Forelimb muscle (tissue), 1 donor: ENCODE data around the gene DDIAS. TPM values are rescaled to one million over a fixed set of nuclear protein-coding genes. Genes with fewer than 3 reads are reported as not detected.
"Not testable (repeated sequence)": the region's sequence is repeated elsewhere in the genome, so short reads cannot be mapped to it uniquely, and the experiment has no call there.

ENCODE experiments used
- DNase-seq: peaks from one replicate; pipeline ENCODE4 v3.0.0-alpha.2; 2013; ENCODE audit warnings: low read depth
- polyA plus RNA-seq: library from polyadenylated mRNA; unstranded; fragments of 120-200 nt; gene quantifications from one replicate; pipeline ENCODE4 v1.2.1, GENCODE V29; 2013; ENCODE audit not compliant: insufficient read length

The DDIAS gene
- polyA plus RNA-seq, 1 donor: 2.0 TPM

GRCh38 chr11:82922396-82923173, 21.0 kb downstream of the DDIAS start:
- not testable (repeated sequence) for DNase-seq

- no peak for DNase-seq
Measured at GRCh38 chr11:82924522-82925224, 23.1 kb downstream of the DDIAS start.

GRCh38 chr11:82927264-82927880, 25.8 kb downstream of the DDIAS start:
- peak; percentile 16 for DNase-seq

GRCh38 chr11:82929121-82929520, 27.6 kb downstream of the DDIAS start:
- no peak for DNase-seq

- DNase-seq: no peak
Measured at GRCh38 chr11:82930229-82930628, 28.7 kb downstream of the DDIAS start.

GRCh38 chr11:82930734-82931133, 29.2 kb downstream of the DDIAS start:
- no peak for DNase-seq

GRCh38 chr11:82932564-82932963, 31.0 kb downstream of the DDIAS start:
- no peak for DNase-seq

GRCh38 chr11:82936261-82936660, 34.7 kb downstream of the DDIAS start:
- no peak for DNase-seq

- no peak for DNase-seq
Measured at GRCh38 chr11:82937554-82937953, 36.0 kb downstream of the DDIAS start.

GRCh38 chr11:82939456-82939855, 37.9 kb downstream of the DDIAS start:
- DNase-seq: no peak

GRCh38 chr11:82942376-82942775, 40.8 kb downstream of the DDIAS start:
- no peak for DNase-seq

- DNase-seq: not testable (repeated sequence)
Measured at GRCh38 chr11:82943430-82943829, 41.9 kb downstream of the DDIAS start.

- DNase-seq: no peak
Measured at GRCh38 chr11:82944198-82944597, 42.7 kb downstream of the DDIAS start.

GRCh38 chr11:82945041-82945440, 43.5 kb downstream of the DDIAS start:
- DNase-seq: not testable (repeated sequence)

- no peak for DNase-seq
Measured at GRCh38 chr11:82945682-82946081, 44.1 kb downstream of the DDIAS start.

GRCh38 chr11:82949352-82949751, 47.8 kb downstream of the DDIAS start:
- no peak for DNase-seq

- DNase-seq: not testable (repeated sequence)
Measured at GRCh38 chr11:82950502-82950901, 49.0 kb downstream of the DDIAS start.

GRCh38 chr11:82955736-82956453, 54.4 kb downstream of the DDIAS start:
- DNase-seq: not testable (repeated sequence)

- no peak for DNase-seq
Measured at GRCh38 chr11:82959987-82960778, 58.6 kb downstream of the DDIAS start.

- no peak for DNase-seq
Measured at GRCh38 chr11:82960779-82961143, 59.2 kb downstream of the DDIAS start.

GRCh38 chr11:82962021-82962420, 60.5 kb downstream of the DDIAS start:
- not testable (repeated sequence) for DNase-seq
